Brain microvascular endothelial cell (primary cell): Measurements from ENCODE around the gene RNF217.

Experiments
- DNase-seq: peaks from one replicate; pipeline ENCODE4 v3.0.0-alpha.2; 2020
- H3K27ac ChIP-seq: fragments of 250-450 bp; sonication (Bioruptor Pico); 2 replicates; pipeline ENCODE4 v1.5.1; 2020; ENCODE audit warnings: mild to moderate bottlenecking, moderate library complexity
- H3K27me3 ChIP-seq: fragments of 250-450 bp; sonication (Bioruptor Pico); replicated peaks from 2 replicates; pipeline ENCODE4 v1.5.1; 2020; ENCODE audit warnings: mild to moderate bottlenecking
- H3K36me3 ChIP-seq: fragments of 250-450 bp; sonication (Bioruptor Pico); replicated peaks from 2 replicates; pipeline ENCODE4 v1.5.1; 2020; ENCODE audit warnings: mild to moderate bottlenecking
- H3K4me3 ChIP-seq: 2 replicates; pipeline ENCODE4 v1.5.1; 2011; ENCODE audit warnings: low read depth, mild to moderate bottlenecking, control low read depth, low read length, moderate library complexity
- in situ Hi-C: cut with HindIII; loops from 2 replicates; pipeline ENCODE4 v1.10.0; 2017; ENCODE audit warnings: low sequenced_read_pairs, low pct_ligation_motif_present
- TF ChIP-seq, protein P1 (sequence below): IDR thresholded peaks from 2 replicates; pipeline ENCODE4 v1.5.1; 2011; ENCODE audit warnings: low read depth, mild to moderate bottlenecking, moderate library complexity, low read length, control low read depth, inconsistent platforms; ENCODE audit errors: missing control alignments

RNF217 gene

DNA sequence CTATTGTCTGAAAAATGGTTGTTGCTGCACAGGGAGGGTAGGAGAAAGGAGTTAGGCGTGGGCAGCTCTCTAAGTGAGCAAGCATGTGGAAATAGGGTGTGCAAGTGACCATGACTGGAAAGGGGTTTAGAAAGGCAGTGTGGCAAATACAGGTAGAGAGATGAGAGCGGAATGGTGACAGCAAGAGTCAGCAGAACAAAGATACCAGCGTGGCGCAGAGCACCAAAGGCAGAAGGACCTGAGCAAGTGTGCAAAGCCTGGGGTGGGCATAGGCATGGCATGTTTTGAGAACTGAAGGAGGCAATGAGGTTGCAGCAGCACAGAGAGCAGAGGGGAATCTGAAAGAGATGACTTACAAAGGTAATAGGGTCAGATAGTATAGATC is 17.0 kb downstream of the RNF217 start:
- TF ChIP-seq, protein P1, sequence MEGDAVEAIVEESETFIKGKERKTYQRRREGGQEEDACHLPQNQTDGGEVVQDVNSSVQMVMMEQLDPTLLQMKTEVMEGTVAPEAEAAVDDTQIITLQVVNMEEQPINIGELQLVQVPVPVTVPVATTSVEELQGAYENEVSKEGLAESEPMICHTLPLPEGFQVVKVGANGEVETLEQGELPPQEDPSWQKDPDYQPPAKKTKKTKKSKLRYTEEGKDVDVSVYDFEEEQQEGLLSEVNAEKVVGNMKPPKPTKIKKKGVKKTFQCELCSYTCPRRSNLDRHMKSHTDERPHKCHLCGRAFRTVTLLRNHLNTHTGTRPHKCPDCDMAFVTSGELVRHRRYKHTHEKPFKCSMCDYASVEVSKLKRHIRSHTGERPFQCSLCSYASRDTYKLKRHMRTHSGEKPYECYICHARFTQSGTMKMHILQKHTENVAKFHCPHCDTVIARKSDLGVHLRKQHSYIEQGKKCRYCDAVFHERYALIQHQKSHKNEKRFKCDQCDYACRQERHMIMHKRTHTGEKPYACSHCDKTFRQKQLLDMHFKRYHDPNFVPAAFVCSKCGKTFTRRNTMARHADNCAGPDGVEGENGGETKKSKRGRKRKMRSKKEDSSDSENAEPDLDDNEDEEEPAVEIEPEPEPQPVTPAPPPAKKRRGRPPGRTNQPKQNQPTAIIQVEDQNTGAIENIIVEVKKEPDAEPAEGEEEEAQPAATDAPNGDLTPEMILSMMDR = no peak
- no peaks in the 10 kb centered on the region for H3K27me3 ChIP-seq
- no peak overlapping the region for H3K4me3 ChIP-seq
- DNase-seq = no peak
- H3K27ac ChIP-seq = no peak overlapping the region
- H3K36me3 ChIP-seq = peaks cover 14% of the 10 kb centered on the region
- in situ Hi-C loops = no loop called here

DNA sequence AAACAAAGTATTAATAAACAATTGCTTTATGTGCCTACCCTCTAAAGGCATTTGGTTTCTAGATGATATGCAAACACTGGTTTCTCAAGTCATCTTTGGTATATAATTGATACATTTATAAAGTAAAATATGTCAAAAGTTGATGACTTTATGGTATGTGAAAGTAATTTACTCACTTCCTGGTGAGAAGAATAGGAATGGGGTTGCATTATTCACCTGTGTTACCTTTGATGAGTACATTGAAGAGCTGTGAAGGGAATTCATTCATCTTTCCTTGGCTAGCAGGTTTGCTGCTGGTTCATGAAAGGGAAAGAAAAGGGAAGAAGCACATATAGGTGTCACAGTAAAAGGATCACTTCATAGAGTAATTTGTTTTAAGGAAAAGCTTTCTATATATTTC is 20.4 kb downstream of the RNF217 start:
- peaks cover 9% of the 10 kb centered on the region for H3K36me3 ChIP-seq
- in situ Hi-C loops = no loop called here
- TF ChIP-seq, protein P1 = no peak
- no peak overlapping the region for H3K4me3 ChIP-seq
- no peak for DNase-seq
- H3K27me3 ChIP-seq = no peaks in the 10 kb centered on the region
- H3K27ac ChIP-seq = no peak overlapping the region

GRCh38 chr6:124983383-124984083 is 21.3 kb downstream of the RNF217 start:
- peak overlapping the region; percentile 68 for H3K27ac ChIP-seq
- H3K27me3 ChIP-seq = no peaks in the 10 kb centered on the region
- in situ Hi-C loops = no loop called here

DNA sequence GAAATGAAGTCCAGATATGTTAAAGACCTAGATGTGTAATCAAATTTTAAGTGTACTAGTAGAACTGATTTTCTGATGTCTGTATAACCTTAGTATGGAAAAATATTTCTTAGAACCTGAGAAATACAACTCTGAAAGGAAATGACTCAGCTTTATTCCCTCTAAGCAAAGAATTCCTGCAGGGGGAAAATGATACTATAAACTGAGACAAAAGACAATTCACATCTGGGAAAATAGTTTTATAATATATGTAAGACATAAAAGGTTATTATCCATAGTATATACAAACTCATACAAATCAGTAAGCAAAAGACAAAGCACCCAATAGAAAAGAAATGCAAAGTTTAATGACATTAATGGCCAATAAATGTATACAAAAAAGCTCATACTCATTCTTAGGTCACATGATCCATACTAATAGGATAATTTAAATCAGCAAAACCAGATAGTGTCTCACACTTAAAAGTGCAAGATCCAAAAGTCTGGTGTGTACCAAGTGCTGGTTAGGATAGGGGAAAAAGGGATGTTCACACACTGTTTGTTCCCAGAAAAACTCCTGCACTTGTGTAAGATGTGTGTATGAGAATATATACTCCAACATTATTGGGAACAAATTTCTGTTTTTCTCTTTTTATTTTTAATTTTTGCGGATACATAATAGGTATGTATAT is 22.6 kb downstream of the RNF217 start:
- no peaks in the 10 kb centered on the region for H3K27me3 ChIP-seq
- in situ Hi-C loops = no loop called here
- TF ChIP-seq, protein P1 = no peak
- no peaks in the 10 kb centered on the region for H3K36me3 ChIP-seq
- H3K27ac ChIP-seq = peak overlapping the region; percentile 68
- DNase-seq = no peak
- no peak overlapping the region for H3K4me3 ChIP-seq

More at GRCh38 chr6:124983383-124984083, 21.3 kb downstream of the RNF217 start:
- DNase-seq = no peak
- Histone ChIP-seq H3K36me3 (peaks cover 4% of the 10 kb centered on the region), H3K4me3 (no peak overlapping the region)
- TF ChIP-seq, protein P1 = no peak

DNA sequence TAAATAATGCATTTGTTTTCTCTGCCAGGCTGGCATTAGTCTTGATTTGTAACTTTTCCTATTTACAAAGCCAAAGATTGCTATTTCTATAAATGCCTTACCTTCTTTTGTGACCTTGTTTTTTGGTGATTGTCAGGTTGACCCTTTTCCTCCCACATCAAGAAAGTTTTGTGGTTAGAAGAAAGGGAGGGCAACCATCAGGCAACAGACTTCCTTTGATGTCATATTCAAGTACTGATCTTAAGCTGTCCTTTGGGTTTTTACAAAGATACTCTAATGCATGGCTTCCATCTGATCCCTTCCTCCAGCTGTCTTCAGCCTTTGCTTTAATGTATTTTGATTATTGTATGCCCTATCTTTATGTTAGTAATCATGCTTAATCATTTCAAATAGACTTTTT is 23.9 kb downstream of the RNF217 start:
- no peak overlapping the region for H3K27ac ChIP-seq

More for the DNA sequence above, 23.9 kb downstream of the RNF217 start:
- DNase-seq = no peak
- TF ChIP-seq, protein P1 = no peak
- no peak overlapping the region for H3K4me3 ChIP-seq
- no peaks in the 10 kb centered on the region for H3K27me3 ChIP-seq
- H3K36me3 ChIP-seq = no peaks in the 10 kb centered on the region
- in situ Hi-C loops = no loop called here
